Measurements from ENCODE around the gene CRIP2. TPM values are rescaled to one million over a fixed set of nuclear protein-coding genes. Genes with fewer than 3 reads are reported as not detected.
A peak's percentile ranks its signal among the peaks of the same experiment; 100 is the strongest.

The CRIP2 gene
- polyA plus RNA-seq, 5 donors: 121 to 333 (median 174) TPM

DNA sequence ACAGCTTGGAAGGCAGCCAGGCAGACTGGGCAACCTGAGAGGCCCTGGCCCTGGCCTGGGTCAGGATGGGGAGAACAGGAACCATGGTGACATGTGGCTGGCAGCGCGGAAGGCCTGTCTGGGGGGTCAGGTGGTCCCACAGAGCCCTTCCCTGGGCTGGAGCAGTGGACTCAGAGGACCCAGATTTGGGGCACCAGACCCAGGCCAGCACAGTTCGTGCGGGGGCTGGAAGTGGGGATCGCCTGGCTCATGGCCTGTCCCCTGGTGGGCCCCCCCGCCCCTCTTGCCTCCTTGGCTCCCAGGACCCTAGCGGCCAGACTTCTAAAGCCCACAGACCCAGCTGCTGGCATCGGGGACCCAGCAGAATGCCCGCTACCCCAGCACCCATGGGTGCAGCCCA lies 33.6 kb upstream of the CRIP2 start:
- DNase-seq: no peak

DNA sequence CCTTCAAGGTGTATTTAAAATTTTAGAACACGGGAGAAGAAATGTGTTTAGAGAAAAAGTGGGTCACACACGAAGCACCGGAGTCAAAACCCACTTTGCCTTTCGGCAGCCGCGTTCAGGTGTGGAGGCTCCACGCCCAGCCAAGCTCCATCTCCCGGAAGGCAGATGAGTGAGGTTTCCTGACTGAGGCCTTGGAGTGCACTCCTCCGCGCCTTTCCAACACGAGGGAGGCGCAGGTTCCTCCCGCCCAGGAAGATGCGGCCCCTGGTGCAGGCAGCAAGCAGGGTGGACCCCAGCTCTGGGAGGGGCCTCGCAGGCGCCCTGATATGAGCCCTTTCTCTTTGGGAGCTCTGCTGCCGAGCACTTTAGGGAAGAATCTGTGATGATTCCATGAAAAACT lies 32.5 kb upstream of the CRIP2 start:
- no peak for DNase-seq

DNA sequence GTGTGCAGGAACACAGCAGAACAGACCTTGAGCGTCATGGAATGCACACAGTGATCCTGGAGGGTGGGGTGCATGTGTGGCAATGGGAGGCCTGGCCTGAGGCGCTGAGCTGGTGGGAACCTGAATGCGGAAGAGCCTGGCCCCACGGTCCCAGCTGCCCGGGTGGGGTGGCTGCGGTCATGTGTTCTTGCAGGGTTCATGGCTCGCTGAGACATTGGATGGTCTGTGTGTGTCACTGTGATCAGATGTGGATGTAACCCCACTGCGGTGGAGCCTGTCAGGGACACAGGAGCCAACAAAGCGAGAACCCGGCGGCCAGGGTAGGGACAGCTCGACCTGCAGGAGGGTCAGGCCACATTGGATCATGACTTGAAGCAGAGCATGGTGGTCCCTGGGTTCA lies 31.8 kb upstream of the CRIP2 start:
- no peak for DNase-seq

DNA sequence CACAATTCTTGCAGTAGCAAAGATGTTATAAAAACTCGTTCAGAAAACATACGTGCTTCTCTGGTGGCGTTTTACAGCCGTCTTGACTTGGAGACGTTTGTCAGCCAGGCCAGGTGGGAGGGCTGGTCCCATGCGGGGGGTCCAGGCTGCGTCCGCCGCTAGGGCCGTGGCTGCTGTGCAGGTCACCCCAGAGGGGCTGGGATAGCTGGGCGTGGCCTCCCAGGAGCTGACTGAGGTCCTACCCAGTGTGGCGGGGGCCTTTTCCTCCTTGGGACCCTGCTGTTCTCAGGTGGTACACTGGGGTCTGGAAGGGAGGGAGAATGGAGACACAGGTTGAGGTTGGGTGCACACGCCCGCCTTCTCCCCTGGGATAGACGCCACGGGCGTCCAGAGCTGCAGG lies 29.8 kb upstream of the CRIP2 start:
- no peak for DNase-seq

DNA sequence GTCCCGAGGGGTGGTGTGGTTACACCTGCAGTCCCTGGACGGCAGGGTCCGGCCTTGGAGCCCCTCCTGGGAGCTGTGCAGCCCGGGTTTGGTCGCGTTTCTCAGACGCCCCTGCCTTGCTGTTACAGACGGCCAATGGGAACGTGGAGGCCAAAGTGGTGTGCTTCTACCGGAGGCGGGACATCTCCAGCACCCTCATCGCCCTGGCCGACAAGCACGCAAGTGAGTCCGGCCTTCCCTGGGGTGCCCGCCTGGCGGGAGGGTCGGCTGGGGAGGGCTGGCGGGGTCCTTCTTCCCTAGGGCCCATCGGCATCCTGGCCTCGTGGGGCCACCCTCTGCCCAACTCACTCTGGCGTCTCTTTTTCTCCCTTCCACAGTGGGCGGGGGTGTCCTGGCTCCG lies 29.3 kb upstream of the CRIP2 start:
- DNase-seq: no peak

DNA sequence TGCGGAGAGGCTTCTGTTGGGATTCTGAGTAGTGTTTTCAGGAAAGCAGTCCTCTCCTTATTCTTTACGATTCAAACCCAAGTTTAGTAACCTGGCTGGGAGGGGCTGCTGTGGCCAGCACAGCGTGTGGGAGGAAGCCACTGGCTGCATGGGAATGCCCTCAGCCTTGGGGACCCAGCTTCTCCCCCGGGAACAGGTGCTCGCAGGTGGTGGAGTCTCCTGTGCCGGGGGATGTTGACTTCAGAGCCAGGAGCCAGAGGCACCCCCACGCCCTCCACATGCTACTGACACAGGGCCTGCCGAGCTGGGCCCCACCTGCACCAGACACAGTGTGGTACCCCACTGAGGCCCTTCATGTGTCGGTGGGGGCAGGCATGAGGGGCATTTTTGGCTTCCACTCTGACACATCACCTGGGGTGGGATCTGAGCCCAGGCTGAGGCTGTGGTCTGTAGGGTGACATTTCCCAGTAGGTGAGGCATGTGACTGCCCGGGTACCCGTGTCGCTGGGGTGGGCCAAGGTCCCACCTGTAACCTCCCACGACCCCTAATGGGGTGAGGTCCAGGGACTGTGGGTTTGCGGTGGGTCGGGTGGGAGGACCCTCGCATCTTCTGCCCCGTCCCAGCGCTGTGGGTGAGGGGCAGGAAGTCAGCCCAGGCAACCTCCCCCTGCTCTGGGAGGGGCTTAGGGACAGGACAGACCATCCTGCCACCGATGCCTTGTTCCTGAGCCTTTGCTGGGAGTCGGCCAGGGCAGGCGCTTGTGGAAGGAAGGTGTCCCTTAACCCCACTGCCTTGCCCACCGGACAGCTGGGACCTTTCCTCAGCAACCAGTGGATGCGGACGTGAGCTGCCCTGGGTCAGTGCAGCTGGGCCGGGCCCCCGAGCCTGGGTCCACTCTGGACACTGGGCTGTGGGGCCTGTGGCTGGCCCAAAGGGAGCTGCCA lies 28.4 kb upstream of the CRIP2 start:
- DNase-seq: no peak

DNA sequence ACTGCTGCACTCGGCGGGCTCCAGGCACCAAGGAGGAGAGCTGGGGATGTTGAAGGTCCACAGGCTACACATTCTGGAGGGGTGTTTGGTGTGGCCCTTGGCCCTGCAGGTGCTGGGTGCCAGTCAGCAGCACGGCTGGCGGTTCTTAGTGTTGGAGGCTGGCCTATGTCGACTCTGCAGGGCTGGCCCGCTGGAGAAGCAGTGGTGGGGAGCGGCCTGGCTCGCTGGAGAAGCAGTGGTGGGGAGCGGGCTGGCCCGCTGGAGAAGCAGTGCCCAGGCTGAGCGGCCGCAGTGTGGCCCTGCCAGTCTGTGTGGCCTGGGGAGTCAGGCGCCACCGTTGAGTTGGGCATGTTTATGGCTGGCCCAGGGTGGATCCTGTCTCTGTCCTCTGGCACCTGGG lies 27.6 kb upstream of the CRIP2 start:
- no peak for DNase-seq

DNA sequence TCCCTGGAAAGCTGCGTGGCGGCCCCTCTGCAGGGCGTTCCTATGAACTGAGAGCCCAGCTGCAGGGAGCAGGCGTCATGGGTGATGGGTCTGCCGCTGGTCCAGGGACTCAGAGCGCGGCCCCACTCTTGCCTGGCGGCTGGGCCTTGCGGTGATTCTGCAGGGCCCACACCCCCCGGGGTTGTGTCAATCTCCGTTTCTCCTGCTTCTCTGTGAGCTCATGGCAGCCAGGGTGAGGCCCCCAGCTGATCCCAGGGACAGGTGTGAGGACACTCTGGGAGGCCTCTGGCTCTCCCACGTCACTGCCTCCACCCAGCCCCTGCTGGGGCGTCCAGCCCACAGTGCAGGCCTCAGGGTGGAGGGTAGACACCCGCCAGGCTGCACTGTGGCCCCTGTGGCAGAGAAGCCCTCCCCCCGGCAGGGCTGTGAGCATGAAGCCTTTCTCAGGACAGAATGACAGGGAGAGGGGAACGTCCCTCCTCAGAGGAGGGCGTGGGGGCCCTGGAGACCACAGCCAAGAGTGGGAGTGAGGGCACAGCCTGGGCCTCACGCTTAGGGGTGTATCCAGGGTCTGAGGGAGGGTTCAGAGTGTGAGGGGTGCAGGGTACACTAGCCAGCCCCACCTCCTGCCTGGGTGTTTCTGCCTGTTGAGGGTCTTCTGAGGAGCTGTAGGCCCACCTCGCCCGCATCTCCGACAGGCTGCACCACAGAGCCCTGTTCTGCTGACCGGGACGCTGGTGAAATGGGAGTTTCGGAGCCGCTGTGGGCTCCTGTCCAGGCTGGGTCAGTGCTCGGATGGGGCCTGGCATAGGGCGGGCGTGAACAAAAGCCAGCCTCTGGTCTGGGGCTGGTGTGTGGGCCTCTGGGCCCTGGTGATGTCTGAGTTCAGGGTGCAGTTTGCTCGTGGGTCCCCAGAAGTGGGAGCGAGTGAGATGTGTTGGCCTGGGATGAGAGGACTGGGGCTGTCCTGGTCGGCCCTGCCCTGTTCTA lies 26.7 kb upstream of the CRIP2 start:
- no peak for DNase-seq

DNA sequence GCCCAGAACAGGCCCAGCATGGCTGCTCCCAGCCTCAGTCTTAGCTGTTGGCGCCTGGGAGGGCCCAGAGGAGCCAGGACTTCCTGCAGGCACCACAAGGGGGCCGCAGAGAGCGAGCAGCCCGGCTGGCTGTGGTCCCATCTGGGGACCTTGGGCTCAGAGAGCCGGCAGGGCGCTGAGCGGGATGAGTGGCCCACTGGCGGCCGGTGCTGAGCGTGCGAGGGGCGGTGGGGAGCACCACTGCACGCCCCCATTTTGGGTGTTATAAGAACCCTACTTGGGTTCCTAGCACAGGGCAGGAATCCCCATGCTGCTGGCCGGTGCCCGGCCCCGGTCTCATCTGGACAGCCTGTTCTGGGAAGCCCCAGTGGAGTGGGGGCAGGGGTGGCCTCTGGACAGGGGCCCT lies 25.9 kb upstream of the CRIP2 start:
- DNase-seq: peak; percentile 71 to 72

DNA sequence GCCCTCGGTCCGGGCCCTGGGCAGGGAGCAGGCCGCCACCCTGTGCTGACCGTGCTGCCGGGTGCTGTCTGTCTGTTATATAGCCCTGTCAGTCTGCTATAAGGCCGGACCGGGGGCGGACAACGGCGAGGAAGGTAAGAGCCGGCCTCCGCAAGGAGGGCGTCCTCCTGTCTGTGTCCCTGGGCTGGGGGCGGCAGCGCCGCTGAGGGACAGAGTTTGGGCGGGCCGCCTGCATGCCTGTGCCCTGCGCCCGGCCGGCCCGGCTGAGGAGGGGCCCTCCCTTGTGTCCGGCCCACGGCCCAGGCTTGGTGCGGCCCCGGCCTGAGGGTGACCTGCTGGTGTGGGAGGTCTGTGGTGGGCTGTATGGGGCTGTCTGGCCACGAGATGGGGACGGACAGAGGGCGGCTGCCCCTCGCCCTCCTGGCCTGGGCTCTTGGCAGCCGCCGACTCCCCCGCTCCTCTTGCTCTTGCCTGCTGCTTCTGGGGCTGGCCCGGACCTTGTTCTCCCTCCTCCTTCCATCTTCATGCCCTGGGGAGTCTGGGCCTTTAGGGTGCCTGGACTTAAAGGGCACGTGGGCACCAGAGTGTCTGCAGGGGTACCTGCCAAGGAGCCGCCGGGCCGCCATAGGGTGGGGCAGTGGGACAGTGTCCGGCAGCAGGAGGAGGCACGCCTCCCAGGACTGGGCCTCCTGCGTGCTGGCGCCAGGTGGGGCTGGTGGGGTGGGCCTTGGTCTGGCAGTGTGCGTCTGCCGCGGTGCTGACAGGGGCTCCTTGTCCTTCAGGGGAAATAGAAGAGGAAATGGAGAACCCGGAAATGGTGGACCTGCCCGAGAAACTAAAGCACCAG lies 25.1 kb upstream of the CRIP2 start:
- no peak for DNase-seq

DNA sequence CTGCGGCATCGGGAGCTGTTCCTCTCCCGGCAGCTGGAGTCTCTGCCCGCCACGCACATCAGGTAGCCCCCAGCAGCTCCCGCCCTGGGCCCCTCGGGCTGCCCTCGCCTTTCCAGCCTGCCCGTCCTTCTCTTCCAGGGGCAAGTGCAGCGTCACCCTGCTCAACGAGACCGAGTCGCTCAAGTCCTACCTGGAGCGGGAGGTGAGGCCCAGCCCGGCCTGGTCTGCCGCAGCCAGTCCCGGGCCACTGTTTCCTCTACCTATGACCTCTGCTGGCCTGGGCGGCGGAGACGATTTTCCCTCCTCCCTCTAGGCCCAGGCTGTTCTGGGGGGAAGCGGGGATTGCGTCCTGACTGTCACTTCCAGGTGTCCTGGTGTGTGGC lies 24.5 kb upstream of the CRIP2 start:
- DNase-seq: no peak

DNA sequence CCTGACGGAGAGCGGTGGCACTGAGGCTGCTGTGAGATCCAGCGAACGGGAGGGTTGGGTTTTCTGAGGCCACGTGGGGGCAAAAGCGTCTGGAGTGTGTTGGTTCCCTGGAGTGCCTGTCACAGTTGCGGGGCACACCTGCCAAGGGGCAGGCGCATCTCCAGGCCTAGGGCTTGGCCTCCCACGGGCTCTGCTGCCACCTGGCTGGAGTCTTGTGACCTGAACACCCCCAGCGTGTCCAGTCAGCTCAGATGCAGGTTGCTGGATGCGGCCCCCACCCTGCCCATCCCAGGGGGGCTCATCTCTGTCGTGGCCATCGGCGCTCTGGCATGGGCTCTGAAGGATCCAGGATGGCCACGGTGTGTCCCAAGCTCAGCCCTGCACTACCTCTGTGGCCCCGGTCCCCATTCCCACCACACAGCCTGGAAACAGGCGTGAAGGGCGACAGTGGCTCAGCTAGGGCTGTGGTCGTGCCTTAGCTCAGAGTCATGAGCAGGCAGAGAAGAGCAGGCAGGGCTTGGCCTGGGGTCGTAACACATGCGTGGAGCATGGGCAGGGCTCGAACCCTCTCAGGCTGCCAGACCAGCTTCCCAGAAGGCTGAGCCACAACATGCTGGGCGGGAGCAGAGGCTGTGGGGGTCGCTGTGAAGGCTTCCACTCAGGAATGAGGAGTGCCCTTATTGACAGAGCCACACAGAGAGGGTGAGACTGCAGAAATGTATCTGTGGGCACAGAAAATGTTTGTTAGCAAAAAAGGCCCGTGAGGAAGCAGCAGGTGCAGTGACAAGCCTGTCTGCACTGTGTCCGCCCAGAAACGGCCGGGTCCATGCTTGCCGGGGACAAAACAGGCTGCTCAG lies 23.5 kb upstream of the CRIP2 start:
- no peak for DNase-seq

DNA sequence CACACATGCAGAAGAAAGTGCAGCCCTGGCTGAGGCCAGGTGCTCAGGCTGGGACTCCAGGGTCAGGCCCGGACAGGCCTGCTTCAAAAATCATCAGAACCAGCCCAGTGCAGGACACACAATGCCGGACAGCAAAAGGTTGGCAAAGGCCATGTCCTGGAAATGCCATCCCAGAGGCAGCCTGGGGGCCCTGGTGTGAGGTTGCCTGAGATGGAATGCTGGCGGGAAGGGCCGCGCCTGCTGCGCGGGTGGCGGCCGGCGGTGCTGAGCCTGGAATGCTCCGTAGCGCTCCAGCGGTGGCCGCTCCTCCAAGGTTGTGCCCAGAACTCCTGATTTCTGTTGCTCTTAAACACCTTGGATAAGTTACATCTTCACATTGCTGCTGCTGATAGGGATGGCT lies 21.7 kb upstream of the CRIP2 start:
- no peak for DNase-seq

DNA sequence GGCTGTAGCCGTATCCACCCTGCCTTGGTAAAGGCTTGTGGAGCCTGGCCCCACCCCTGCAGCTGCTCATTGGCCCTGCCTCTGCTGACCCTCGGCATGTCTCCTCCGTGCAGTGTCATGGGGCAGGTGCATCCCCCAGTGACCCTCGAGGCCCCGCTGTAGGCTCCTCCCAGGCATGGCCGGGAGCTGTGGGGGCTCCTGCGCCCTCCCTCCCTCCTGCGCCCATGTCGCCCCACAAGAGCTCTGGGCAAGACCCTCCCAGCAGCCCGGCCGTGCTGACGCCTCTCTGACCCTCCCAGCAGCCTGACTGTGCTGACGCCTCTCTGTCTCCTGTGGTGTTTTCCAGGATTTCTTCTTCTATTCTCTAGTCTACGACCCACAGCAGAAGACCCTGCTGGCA lies 20.8 kb upstream of the CRIP2 start:
- DNase-seq: no peak

DNA sequence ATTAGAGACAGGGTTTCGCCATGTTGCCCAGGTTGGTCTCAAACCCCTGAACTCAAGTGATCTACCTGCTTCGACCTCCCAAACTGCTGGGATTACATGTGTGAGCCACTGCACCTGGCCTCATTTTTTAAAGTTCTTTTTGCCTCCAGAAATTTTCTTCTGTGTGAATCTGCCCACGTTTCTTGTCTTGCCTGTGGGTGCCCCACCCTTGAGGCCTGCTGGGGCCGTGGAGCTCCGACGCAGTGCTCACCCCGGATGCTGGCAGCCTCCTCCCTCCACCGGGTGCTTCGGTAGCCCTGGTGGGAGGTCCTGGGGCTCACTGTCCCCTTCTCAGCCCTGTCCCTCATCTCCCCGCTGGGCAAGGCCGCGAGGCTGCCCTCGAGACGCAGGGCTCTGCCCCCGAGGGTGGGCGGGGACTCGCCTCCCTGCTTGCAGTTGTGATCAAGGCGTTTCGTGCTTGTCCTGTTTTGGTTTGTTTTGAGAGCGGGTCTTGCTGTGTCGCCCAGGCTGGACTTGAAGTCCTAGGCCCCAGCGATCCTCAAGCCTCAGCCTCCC lies 19.5 kb upstream of the CRIP2 start:
- DNase-seq: no peak

DNA sequence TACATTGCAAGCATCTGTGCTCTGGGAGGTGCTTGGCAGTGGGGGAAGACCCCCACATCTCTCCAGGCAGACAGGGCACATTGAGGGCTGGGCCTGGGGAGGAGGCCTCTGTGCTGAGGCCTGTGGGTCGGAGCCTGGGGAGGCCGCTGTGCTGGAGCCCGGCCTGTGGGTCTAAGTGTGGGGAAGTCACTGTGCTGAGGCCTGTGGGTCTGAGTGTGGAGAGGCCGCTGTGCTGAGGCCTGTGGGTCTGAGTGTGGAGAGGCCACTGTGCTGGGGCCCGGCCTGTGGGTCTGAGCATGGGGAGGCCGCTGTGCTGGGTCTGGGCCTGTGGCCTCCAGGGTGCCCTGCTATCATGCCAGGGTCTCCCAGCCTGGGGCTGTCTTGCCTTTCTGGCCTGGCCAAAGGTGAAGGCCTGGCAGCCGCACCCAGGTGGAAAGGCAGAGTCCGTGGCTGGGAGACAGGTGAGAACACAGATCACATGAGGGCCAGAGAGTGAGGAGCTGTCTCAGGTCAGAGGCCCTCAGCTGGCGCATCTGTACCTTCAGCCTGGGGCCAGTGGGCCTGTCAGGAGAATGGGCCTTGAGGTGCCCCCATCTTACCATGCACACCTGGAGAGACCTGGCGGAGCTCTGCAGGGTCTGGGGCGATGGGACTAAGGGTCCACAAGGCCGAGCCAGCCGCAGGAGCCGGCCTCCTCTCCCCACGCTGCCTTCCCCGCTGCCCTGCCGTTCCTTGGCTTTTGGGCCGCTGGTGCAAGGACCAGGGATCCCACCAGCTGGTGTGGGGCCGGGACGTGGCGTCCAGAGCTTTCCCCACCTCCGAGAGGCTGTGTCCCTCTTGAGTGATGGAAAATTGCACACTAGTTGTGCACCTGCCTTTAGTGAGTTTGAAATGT lies 18.6 kb upstream of the CRIP2 start:
- no peak for DNase-seq

DNA sequence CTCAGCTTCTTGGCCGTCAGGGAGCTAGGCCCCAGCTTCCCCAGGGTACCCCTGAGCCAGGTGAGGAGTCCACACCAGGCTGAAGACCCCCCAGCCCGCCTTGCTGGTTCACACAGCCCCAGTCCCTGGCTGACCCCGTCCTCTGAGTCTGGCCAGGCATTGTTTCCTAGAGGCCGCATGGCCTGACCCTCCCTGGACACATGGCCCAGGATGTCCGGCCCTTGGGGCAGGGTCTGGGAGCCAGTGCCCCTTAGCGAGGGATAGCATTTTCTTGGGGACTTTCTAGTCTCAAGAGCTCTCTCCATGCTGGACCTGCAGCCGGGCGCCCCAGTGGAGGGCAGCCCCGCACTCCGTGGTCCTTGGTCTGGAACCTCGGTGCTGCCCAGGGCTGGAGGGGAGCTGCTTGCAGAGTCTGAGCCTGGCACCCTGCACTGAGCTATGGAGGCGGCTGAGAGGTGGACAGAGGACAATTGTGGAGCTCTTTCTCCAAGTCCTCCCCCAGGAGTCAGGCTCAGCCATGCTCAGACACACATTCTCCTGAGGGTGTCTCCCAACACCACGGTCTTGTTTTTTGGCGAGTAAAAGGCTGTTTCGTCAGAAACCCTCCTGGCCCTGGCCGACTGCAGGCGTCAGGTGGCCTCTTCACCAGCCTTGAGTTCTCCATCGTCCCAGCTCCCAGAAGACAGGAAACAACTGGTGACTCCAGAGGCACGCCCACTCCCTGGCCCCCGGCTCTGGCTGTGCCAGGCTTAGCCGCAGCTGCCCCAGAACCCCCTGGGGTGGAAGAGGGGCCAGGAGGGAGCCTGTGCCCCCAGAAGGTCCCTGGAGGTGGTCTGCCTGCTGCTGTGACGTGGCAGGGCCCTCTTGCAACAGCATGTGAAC lies 17.6 kb upstream of the CRIP2 start:
- no peak for DNase-seq

DNA sequence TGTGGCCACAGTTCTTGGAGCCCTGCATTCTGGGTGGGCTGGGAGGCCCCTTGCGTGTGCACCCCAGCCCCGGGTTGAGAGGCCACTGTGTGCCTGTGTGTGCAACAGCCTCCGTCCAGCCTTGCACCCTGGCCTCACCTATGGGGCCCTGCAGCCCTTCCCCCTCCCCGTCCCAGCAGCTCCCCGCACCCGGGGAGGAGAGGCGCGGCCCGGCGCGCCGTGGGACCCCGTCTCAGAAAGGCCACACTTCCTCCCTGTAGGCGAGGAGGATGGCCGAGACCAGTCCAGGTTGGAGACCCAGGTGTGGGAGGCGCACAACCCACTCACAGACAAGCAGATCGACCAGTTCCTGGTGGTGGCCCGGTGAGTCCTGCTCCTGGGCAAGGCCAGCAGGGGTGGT lies 16.6 kb upstream of the CRIP2 start:
- DNase-seq: no peak
